HG03064 (cell line): ENCODE results near the gene RPS14.
A peak's percentile ranks its signal among the peaks of the same experiment; 100 is the strongest.
"Not testable (repeated sequence)": the region's sequence is repeated elsewhere in the genome, so short reads cannot be mapped to it uniquely, and the experiment has no call there.

Source experiments
- ATAC-seq: cut with Tn5 transposase; IDR thresholded peaks from one replicate; pipeline ENCODE4 v1.9.1; 2021; ENCODE audit warnings: low read depth; ENCODE audit not compliant: unreplicated experiment

RPS14 gene

DNA sequence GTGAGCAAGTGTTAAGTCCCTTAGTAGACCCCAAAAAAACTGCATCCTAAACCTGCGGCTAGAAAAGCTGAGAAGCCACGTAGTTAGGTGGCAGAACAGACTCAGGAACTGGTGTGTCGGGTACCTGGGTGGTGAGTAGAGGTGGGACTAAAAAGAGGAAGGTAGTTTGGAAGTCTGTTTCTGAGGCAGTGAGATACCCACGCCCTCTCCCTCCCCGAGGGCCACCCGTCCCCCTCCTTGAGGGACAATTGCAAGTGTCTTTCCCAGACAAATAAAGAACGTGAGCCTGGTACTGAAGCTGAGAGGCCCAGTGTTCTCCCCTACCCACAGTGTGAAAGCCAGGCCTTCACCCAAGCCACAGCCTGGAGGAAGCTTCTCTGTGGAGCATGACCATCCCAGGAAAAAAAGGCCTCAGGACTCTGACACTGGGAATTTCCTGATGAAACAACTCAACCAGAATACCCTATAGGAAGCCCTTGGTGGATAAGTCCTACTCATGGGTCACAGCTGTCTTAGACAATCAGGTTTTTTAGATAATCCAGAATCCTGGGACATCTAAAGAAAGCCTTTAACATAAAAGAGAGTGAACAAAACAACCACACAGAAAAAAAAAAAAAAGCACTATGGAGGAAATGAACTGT, 29.8 kb downstream of the RPS14 start:
- ATAC-seq, result no peak

DNA sequence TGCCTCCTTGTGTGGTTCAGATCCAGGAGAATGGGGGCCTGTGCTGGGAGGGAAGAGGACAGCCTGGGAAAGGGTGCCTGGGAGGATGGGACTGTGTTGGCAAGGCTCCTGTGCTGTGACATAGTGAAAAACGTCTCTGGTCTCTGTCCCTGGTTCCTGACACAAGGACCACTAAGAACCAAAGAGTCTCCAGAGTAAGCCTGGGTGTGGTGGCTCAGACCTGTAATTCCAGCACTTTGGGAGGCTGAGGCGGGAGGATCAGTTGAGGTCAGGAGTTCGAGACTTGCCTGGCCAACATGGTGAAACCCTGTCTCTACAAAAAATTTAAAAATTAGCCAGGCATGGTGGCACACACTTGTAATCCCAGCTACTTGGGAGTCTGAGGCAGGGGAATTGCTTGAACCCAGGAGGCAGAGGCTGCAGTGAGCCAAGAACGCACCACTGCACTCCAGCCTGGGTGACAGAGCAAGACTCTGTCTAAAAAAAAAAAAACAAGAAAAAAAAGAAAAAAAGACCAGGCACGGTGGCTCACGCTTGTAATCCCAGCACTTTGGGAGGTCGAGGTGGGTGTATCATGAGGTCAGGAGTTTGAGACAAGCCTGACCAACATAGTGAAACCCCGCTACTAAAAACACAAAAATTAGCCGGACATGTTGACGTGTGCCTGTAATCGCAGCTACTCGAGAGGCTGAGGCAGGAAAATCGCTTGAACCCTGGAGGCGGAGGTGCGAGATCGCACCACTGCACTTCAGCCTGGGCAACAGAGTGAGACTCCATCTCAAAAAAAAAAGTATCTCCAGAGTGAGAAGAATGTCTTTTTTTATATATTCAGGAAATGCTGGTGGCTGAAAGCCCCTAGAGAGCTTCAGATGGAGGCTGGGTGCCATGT, 35.4 kb downstream of the RPS14 start:
- not testable (repeated sequence) for ATAC-seq

DNA sequence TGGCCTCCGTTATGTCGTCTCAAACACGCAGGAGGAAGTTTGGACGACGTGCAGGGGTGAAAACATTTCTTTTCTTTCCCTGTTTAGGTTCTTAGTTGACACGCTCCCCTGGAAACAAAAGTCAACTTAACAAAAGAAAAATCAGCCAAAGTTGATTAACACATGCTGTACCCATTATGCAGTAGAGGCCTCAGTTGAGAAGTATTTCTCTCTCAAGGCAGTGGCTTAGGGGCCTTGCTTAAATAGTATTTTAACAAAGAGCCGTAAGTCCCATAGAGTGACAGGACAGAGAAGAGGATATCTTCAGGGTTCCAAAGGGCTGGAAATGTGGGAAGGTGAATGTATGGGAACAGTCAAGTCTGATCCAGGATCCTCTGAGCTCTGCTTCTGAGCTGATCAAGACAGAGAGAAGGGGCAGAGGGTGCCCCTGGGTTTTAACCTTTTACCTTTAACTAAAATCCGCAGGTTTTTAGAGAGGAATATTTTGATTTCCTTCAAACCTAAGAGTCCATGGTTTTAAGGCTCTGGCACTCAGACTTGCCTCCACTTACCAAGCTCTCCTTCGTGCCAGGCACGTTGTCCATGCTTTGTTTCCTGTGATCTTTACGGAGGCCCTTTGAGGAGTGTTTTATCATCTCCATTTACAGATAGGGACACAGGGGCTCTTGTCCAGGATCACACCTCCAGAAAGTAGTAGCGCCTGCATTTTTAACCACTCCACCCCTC, 36.2 kb downstream of the RPS14 start:
- peak; percentile 4 for ATAC-seq

DNA sequence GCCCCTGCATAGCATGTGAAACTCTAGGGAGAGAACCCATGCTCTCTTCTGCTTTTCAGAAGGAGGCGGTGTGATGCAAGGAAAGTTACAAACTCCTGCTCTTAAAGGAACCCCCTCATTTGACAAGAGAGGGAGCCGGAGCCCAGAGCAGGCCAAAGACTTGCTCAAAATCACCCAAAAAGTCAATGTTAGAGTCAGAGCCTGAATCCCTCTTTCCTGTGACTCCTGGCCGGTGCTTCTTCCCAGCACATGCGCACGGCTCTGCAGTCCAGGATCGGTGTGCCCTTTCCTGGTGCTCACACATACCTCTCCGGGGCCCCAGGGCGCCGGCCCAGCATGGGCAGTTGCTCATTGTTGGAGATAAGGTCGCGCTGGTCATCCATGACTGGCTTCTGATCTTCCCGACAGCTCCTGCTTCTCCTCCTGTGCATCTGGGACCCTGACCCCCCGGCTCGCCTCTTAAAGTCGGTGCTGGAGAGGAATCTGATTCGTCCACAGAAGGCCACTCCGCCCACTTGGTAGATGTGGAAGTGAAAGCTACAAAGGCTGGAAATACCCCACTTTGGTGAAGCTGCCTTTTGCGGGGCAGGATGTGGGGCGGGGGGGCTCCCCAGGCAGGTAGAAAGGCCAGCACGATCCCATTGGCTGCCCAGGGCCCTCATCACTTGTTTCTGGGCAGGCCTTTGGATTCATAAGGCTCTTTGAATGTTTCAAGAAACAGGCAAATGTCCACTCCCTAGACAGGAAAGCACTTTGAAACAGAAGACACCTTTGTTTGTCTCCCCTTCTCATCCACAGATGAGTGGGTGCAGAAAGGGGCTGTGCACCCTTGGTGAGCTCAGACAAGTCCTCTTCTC, 37.0 kb downstream of the RPS14 start, which contains the start of gene CD74:
CD74 (minus strand) TSS at position 592 of the 857 bp plus-strand sequence; CDS start at position 431, 161 bp downstream.
- peak; percentile 71 for ATAC-seq

DNA sequence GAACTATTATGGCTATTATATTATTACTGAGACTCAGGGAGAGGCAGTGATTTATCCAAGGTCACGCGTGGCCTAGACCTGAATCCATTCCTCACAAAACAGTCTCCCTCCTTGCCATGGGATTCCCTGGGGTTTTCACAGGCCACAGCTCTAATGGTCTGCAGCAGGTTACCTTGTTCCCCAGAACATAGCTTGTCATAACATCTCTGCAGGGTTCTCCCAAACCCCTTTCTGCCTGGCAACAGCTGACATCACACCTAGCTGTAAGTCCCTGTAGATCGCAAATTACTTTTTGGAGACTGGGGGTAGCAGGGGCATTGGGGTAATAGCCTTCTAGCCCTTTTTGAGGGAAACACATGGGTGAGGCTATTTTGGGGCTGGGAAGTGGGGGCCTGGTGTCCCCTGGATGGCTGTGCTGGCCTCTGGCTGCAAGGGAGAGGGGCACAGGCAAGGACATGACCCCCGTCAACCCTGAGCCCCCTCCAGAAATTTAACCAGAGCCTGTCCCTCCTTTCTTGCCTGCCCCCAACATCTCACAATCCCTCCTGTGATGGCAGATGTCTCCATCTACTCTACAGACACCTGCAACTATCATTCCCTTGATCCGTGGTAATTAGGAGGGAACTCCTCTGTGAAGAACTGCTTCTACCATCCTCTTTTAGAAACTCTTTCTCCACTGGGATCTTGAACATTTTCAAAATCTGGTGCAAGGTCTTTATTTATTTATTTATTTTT, 38.1 kb downstream of the RPS14 start:
- no peak for ATAC-seq

DNA sequence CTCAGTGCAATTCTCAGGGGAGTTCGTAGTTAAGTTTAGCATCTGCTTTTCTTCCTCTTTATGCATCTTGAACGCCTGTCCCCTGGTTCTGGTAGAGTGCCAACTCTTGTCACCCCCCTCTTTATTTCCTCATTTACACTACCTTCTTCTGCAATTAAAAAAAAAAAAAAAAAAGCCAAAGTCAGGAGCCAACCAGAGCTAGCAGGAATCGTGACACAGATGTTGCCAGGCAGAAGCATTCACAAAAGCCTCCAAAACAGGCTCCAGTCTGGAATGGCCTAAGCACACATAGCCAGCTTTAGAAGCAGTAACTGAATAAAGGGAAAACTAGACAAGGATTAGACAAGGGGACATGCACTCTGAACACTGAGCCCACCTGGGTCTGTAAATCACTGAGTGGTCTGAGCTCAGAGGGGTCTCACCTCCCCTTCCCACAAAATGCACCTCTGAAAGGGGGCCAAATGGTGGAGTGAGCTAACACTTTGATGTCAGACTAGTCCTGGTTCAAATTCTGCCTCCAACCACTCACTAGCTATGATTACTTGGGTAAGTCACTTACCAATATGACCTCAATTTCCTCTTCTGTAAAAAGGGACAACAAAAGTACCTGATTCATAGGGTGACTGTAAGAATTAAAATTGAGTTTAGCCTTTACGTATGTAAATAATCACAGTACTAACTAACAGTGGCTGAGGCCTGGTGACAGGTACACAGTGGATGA, 38.9 kb downstream of the RPS14 start:
- no peak for ATAC-seq

DNA sequence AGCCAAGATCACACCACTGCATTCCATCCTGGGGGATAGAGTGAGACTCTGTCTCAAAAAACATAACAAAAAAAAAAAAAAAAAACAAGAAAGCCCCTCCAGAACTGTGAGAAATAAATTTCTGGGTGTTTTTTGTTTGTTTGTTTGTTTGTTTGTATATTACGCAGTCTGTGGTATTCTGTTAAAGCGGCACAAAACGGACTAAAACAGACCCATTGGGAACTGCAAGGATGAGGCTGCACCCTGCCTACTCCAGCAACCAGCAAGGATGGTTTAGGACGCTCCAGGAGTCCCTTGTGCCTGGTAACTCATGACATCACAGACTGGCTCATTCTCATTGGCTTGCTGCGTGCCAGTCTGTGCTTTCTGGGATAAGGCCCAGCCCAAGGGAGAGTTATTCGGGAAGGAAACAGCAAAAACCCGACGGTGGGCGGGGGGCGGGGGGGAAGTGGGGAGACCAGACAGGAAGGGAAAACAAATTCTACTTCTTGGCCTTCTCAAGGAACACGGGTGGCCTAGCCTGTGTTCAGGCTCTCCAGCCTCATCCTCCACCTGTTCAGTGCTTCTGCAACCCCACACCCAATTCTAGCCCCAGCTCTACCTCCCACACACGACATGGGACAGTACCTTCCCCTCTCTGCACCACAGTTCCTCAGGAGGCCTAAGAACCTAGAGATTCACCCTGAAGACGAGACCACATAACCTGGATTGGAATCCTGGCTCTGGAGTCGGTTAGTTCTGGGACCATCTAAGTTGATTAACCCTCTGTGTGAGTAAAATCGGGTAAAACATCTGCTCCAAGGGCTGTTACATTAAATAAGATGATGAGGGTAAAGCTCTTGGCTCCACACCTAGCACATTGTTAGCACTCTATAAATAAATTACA, 39.7 kb downstream of the RPS14 start:
- peak; percentile 25 for ATAC-seq

DNA sequence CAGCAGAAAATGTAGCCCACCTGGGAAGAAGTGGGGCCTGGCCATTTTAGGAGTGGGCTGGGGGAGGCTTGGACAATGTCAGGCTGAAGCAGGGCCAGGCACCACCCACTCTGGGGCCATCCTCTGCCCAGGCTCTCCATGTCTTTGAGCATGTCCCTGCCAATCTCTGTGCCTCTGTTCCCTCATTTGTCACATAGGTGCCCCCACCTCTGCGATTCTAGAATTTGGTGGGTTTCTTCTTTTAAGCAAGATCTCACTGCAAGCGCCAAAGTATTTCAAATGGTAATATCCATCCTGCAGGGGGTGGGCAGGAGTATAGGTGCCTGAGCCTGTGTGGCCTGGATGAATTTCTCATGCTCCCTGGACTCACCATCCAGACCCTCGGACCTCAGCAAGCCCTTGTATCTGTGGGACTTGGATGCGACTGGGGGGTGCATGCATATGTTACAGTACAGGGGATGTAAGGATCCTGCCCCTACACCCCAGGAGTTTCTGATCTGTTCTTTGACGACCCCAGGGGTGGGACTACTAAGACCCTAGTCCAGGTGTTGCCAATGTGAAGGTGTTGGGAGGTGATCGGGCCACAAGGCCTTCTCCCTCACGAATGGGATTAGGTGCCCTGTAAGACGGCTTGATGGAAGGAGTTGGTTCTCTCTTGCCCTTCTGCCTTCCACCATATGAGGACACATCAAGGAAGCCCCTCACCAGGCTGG, 41.2 kb downstream of the RPS14 start:
- no peak for ATAC-seq

DNA sequence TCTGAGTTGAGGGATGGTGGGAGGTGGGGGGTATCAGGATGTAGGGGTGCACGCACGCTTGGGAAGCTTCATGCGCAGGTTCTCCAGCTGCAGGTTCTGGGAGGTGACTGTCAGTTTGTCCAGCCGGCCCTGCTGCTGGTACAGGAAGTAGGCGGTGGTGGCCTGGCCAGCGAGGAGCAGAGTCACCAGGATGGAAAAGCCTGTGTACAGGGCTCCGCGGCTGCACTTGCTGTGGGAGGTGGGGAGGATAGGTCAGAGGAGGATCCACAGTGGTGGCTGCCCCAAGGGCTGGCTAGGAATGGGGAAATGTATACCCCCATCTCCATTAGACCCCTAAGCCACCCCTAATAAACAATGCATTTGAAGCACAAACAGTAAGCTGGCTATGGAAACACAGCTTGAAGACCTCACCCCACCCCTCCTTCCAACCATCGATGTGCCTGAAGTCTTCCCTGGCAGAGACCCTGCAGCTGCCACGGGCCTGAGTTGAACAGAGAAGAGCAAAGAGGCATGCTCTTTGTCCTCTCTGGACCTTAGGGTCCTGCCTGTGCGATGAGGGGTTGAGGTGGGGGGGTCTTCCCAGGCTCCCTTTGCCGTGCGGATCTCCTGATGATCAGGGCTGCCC, 42.3 kb downstream of the RPS14 start:
- ATAC-seq, result no peak

DNA sequence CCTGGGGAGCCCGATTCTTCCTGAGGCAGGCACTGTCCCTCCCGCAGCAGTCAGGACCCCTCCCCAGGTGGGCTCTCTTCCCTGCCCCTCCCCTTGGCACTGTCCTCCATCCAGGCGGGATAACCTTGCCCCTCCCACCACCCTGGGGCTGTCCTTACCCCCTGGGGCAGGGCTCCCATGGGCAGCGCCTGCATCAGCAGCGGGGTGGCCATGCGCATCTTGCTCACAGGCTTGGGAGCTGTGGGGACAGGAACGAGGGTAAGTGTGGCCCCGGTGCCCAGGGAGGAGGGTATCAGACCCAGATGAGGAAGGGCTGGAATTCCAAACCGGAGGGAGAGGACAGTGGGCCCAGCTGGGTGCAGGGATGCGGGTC, 42.8 kb downstream of the RPS14 start:
- no peak for ATAC-seq

DNA sequence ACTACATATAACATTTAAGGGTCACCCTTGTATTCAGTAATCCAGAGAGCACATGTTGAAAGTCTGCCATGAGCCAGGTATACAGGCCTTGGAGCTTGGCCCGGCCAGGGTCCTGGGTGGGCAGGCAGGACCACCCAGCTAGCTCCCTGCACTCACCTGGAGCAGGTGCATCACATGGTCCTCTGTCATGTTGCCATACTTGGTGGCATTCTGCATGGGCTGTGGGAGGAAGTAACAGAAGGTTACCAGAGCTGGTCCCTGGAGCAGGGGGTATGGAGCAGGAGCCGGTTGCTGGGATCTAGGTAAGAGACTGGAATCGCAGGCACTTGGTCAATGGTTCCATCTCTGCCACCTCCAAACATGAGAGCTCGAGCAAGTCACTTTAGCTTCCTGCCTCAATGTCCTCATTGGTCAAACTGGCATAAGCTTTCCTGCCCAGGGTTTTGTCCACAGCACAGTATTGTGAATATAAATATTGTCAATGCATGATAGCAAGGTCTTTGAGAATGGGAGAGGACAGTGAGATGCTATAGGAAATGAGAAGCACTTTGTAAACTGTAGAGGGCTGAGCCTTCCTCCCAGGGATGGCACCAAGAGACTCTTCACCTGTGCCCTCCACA, 43.3 kb downstream of the RPS14 start:
- ATAC-seq, result no peak

DNA sequence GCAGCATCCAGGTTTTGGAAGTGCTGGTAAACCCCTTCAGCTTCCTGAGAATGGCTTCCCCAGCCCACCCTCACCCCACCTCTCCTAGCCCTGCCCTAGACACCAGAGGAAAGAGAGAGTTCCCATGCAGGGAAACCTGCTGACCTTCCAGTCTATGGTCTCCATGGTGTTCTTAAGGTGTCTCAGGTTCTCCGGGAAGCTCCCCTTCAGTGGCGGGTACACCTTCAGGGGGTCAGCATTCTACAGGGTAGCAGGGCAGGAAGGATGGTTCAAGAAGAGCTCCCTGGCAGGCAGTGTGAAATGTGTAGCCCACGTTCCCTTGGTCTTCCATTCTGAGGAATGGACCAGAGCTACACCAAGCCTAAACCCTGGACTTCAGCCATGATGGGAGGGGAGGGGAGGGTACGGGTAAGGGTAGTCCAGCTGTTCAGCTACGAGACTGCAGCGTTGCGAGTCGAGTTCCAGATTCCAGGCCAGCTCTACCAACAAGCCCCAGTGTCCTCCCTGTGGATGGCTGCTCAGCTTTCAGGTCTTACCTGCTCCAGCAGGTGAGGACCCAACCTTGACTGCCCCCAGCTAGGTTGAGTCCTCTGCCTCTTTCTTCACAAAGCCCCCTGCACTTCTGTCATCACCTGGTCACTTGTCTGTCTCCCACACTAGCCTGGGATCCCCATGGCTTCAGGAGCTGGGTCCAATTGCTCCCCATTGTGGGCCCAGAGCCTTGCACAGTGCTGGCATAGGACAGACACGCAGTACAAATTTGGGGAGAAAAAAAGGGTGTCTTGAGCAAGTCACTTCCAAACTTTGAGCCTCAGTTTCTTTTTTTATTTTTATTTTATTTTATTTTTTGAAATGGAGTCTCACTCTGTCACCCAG, 44.4 kb downstream of the RPS14 start:
- no peak for ATAC-seq

DNA sequence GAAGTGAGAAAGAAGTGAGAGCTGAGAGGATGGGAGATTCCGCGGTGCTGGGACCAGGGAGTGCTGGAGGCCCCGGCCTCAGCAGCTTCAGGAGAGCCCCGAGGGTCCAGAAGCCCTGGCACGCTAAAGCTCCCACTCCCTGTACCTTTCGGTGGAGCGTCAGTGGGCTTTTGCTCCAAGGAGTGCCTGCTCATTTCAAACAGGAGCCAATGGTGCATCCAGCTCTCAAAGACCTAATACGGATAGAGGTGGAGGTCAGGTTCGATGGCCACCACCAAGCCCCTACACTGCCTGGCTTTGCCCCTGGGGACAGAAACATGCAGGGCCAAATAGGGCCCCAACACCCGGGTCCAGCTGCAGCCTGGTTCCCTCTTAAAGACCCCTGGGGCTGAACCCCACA, 45.0 kb downstream of the RPS14 start:
- ATAC-seq, result no peak

DNA sequence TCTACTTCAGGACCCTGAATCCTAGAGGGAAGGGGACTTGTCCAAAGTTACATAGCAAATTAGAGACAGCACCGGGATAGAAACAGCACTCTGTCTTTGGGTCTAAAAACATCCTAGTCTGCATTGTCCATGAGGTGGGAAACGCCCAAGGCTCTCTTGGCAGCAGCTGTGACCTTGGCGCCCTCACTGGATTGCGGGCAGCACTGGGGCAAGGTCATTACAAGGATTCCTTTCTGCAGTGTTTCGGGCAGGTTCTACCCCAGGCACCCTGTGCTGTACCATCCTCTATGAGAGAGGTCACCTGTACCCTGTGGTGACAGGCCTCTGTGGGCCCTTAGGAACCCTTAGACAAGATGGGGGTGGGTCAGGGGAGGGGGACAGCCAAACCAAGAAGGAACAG, 45.4 kb downstream of the RPS14 start:
- ATAC-seq, result no peak

DNA sequence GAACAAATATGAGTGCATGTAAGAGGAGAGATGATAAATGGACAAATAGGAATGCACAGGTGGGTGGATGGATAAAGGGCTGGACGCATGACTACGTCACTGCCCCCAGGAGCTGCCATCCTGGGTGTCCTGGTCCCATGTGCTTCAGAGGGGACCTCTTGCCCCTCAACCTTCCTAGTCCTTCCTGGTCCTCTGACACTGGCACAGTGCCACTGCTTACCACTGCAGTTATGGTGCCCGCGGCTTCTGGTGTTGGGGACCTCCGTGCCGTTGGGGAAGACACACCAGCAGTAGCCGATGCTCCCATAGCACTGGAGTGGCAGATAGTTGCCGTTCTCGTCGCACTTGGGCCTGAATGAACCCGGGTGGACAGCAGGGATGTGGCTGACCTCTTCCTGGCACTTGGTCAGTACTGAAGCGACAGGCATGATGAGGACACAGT, 46.6 kb downstream of the RPS14 start:
- ATAC-seq, result no peak
